Activated CD8-positive, alpha-beta memory T cell treated with anti-CD3 and anti-CD28 coated beads, Interleukin-2, amount 50 U/mL, for 4 hours (primary cell): ENCODE data around the gene CD274.
"Not testable (repeated sequence)": the region's sequence is repeated elsewhere in the genome, so short reads cannot be mapped to it uniquely, and the experiment has no call there.

Experiments
- DNase-seq: peaks from one replicate; pipeline ENCODE4 v3.0.0-alpha.2; 2020

CD274 gene

DNA sequence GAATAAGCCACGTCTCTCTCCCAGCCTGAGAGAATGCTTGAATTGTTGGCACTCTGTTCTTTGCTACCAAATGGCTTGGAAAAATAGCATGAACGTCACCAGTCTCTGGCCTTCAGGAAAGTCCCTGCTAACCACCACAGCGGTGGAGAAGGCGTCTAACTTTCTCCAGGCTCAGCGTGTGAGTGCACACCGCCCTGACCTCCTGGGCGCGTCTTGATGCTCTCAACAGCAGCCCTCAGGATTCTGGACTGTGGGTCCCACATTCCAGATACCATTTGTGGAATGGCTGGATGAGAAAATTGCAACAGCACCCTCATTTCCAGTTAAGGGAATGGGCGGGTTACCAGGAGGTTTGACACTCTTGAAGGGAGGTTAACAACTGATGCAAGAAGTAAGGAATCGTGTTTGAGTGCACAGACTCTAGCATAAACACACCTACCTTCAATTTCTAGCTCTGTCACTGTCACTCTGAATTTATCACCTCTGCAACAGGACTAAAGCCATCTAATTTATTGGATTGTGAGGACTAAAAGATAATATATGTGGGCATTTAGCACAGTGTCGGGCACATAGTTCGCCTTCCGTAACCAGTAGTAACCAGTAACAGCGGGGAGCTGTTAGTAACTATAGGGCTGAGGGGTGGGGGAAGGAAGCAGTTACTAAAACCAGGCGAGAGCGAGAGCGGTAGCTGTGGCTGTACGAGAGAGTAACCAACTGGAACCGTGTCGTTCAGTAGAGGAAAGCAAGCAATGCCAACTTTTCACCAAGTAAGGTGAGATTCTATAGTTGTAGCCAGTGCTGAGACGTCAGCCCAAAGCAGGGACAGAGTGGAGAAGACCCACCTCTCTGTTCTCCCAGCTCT is 11.8 kb upstream of the CD274 start:
- DNase-seq, result no peak

DNA sequence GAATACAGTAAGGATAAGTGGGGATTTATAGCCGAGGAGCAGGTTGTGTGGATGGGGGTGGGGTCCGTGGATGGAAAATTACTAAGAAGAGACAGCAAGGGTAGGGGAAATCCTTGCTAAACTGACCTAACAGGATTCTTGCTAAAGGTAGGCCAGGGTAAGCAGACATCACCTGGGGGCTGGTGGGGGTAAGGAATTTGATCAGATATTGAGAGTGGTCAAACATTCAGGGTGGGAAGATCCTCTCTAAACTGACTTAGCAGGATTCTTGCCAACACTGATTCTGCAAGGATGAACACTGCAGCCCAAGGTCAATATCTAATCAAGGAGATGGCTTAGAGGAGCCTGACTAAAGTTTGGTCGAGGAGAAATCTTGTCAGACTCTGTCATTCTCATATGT is 9.9 kb upstream of the CD274 start:
- no peak for DNase-seq

DNA sequence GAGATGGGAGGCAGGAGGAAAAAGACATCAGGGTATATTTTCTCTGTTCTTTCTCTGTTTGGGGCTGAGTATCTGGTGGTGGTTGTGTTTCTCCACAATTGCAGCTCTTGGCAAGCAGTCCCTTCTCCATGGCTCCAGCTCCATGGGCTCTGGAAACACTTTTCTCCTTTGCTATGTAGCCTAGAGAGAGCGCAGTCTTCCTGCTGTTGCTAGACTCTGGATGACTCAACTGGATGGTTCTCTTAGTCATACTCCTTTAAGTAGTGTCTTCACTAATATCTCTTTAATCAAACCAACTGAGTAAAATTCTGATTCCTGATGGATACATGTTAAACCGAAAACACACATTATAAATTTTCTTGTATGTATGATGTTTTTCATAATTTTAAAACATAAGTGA is 9.3 kb upstream of the CD274 start:
- no peak for DNase-seq

DNA sequence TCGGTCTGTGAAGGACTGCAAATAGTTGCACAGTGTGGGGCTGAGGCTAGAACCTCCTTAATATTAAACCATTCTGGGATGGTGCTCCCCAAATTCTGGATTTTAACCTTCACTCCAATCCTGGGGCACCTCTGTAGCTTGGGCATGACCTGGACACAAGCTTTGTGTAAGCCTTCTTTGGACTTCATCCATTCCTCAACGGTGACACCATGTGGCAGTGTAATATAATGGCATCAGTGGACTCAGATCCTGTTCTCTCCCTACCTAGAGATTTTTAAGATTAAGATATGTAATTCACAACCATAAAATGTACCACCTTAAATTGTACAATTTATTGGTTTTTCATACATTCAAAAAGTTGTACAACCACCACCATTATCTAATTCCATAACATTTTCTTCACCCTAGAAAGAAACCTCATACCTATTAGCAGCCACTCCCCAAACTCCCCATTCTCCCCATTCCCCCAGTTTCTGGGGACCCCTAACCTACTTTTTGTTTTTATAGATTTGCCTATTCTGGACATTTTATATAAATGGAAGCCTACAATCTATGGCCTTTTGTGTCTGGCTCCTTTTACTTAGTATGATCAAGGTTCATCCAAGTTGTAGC is 7.8 kb upstream of the CD274 start:
- DNase-seq, result no peak

DNA sequence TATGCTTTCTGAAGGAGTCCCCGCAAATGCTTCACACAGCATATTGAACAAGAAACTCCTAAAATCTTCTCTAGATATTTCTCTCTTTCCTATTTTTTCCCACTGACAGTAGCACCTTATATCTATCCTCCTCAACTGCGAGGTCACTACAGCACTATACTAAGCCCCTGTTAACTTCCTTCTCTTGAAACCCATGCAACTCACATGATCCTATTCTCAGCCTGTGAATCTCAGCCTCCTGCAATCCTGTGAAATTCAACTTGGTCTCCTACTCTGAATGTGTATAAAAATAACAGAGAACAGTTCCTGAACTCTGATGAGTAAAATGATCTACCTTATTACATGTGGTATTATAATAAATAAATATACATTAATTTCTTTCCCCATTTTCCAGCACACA is 6.5 kb upstream of the CD274 start:
- no peak for DNase-seq

DNA sequence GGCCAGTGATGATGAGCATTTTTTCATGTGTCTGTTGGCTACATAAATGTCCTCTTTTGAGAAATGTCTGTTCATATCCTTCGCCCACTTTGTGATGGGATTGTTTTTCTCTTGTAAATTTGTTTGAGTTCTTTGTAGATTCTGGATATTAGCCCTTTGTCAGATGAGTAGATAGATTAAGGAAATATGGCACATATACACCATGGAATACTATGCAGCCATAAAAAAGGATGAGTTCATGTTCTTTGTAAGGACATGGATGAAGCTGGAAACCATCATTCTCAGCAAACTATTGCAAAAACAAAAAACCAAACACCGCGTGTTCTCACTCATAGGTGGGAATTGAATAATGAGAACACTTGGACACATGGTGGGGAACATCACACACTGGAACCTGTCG is 5.2 kb upstream of the CD274 start:
- not testable (repeated sequence) for DNase-seq

DNA sequence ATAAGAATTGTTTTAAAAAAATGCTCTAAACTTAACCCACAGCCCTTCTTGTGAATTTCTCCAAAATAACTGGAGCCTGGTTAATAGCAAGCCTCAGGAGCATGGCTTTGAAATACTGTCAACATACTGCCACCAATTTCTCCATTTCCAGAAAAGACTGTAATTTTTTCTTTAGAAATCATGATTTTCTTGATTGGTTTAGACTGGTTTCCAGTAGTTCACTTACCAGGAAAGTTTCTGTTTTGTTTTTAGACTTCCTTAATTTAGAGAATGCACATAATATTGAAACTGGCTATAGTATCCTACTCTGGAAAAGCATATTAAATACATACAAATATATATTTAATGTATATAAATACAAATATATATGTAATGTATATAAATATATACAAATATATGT is 4.5 kb upstream of the CD274 start:
- no peak for DNase-seq

DNA sequence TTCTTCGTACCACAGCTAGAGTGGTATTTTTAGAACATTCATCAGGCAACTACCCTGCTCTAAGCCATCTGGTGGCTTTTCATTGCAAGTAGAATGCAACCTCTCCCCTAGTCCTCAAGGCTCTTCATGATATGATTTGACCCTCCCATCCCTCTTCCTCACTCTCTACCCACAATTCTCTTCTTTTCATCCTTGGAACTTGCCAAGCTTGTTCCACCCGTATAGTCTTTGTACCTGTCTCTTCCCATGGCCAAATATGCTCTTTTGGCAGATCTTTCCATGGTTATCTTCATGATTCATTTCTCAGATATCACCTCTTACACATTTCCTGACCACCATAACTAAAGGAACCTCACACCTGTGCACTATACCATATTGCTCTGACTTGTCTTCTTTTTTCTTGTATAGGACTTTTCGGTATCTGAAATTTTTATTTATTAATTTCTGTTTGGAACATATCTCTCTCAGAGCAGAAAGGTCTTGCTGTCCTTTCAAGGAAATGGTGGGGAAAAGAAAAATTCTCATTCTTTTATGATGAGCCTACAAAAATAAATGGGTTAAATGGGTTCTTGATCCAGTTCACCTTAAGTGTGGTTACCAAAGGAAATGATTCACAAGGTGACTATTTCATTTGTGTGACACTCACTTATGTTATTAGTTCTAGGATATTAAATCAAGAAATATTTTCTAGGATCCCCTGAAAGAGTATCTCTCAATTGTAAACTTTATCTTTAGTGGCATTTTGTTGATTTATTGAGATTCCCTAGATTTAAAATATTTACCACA is 3.7 kb upstream of the CD274 start:
- no peak for DNase-seq

DNA sequence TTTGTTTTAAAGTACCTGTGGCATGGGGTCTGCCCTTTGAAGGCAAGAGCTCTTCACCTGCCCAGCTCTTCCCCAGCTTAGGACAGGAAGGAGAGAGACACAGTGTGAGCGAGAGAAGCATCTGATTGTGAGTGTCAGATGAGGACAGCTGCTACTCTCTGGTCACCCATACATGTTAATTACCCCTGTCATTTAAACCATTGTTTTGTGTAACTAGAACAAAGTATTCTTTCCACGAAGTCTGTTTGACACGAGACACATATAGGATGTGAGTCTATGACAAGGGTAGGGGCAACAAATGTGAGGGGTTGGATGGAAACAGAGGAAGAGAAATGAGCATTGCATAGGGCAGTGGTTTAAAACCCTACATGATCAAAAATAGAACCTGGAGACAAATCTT is 3.0 kb upstream of the CD274 start:
- no peak for DNase-seq

DNA sequence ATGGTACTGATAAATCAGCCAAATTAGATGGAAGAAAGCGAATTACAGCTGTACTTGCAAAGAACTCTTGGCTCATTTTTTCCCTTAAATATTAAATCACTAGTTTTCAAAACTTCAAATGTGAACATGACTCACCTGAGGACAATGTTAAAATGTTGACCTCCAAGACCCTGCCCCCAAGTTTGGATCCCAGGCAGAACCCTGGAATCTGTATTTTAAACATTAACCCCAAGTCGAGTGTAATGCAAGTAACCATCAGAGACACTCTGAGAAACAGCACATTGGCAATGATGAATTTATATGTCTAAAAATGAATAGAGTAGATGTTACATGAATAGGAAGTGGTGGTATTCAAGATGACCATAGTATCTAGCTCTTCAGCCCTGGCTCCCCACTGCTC is 2.3 kb upstream of the CD274 start:
- no peak for DNase-seq

DNA sequence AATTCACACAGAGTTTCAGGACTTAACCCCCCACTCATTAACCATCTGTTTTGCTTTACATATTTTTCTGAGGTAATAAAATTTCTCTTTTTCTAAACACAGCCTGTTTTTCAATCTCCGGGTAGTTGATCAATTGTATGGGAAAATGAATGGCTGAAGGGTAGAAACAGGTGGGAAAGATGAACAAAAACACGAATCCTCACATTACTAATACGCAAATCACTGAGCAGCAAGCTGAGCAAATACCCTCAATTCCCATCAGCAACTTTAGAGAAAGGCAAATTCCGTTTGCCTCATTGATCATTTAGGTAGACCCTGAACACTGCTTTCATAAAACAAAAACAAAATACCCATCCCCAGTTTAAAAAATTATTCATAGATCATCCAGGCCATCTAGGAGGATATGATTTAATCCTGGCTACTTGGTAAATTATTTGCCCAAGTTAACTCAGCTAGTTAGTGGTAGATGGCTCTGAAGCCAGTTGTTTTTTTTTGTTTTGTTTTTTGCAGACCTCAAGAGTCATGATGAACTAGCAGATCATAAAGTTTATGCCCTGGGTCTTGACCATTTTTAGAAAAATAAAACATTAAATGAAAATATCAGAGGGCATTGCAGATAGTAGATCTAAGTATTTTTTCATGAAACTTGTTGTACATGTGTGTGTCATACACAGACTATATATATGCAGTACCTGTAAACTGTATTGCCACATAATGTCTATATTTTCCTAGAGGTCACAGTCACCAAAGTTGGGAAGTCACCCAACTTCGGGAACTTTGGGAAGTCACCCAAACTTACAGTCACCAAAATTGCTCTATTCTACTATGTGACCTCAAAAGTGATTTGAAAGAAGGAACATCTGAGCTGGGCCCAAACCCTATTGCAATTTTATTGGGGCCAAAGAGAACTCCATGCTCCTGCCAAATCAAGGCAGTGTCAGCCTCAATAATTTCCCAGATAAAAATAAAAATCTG is 1.6 kb upstream of the CD274 start:
- DNase-seq, result no peak

DNA sequence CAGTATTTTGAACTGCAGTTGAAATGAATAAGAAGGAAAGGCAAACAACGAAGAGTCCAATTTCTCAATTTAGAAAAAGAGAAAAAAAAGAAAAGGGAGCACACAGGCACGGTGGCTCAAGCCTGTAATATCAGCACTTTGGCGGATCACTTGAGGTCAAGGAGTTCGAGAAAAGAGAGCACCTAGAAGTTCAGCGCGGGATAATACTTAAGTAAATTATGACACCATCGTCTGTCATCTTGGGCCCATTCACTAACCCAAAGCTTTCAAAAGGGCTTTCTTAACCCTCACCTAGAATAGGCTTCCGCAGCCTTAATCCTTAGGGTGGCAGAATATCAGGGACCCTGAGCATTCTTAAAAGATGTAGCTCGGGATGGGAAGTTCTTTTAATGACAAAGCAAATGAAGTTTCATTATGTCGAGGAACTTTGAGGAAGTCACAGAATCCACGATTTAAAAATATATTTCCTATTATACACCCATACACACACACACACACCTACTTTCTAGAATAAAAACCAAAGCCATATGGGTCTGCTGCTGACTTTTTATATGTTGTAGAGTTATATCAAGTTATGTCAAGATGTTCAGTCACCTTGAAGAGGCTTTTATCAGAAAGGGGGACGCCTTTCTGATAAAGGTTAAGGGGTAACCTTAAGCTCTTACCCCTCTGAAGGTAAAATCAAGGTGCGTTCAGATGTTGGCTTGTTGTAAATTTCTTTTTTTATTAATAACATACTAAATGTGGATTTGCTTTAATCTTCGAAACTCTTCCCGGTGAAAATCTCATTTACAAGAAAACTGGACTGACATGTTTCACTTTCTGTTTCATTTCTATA is 602 bp upstream of the CD274 start:
- DNase-seq, result no peak

DNA sequence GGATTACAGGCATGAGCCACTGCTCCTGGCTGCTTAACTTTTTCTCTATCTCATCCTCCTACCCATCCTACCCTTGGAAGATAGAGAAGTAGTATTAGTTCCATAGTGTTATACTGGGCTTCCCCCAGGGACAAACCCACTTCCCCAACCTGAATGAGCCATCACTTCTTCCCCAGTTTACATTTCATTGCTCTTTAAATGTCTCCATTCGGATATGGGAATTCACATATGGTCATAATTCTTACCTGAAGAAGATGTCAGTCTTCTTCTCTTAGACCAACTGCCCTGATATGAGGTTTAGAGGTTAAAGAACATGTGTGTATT is 1.9 kb downstream of the CD274 start:
- no peak for DNase-seq

DNA sequence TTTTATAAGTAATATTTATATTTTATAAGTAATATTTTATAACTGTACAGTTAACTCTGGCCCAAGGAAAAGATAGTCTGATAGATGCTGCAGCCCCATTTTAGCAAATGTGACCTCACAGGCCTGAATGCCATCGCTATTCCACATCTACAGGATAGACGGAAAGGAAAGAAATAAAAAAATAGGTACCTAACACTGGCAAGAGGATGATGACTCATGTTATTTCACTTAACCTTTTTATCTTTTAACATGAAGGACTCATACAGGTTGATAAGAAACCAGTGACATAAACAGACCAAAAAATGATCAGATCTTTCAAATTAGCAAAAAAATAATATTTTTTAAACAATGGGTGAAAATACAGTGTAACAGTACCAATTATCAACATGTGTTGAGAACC is 2.7 kb downstream of the CD274 start:
- DNase-seq, result no peak

DNA sequence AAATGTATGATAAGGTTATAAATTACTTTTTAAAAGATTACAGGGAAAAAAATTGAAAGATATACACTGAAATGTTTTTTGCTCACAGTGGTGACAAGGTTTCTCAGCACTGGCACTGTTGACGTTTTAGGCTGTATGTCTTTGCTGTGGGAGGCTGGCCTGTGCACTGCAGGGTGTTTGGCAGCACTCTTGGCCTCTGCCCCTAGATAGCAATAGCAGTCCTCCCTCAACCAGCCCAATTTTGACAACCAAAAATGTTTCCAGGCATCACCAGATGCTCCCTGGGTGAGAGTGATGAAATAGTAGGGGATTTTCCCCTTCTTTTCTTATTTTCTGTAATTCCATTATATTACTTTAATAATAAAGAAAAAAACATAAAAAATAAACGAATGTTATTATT is 3.3 kb downstream of the CD274 start:
- DNase-seq, result no peak

DNA sequence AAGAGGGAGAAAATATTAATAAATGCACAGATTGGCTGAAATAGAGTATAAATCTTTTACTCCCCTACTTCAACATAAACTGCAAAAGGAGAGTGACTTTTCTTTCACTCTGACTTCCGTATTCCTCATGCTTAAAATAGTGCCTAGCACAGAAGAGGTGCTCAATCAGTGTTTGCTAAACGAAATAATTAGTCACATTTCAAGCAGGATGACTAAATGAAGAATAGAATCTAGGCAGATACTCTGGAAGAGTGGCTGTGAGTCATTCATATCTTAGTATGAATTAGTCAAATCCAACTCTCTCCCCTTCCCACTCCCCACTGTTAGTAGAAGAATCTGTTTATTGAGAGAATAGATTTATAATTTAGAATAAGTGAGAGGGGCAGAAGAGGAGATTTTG is 4.8 kb downstream of the CD274 start:
- no peak for DNase-seq

DNA sequence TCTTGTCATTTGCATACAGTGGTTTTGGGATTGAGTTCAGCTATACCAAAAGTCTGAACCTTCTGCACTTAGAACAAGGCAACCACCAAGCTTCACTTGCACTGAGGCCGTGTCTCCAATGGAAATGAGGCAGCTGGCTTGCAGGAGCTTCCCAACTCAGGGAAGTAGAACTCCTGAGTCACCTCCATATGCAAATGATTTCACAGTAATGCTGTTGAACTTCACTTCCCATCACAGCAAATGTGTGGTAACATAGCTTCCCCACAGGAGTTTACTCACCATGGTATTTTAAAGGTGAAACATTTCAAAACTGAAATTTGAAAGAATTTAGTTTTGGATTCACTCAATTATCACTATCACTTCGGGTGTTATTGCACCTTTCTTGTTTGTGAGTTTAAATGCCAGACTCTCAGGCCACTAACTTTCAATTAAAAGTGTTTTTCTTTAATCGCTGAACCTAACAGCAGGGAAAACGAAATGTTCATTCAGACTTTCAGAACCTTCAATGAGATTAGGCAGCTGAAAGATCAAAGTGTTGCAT is 9.0 kb downstream of the CD274 start:
- no peak for DNase-seq

DNA sequence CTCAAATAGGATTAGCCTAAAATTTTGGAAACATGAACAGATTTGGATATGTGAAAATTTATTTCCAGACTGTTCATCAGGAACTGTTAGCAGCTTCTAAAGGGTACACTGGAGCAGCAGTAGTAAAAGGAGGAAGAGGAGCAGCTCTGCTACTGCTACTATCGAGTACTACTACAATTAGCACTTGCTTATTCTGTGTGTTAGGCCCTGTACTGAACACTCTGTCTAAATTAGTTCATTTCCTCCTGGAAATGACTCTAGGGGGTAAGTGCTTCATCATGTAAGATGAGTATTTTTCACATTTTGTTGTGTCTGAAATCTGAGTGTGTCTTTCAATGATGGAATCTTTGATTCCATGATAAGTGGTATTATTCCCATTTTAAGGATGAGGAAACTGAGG is 9.8 kb downstream of the CD274 start:
- DNase-seq, result no peak

DNA sequence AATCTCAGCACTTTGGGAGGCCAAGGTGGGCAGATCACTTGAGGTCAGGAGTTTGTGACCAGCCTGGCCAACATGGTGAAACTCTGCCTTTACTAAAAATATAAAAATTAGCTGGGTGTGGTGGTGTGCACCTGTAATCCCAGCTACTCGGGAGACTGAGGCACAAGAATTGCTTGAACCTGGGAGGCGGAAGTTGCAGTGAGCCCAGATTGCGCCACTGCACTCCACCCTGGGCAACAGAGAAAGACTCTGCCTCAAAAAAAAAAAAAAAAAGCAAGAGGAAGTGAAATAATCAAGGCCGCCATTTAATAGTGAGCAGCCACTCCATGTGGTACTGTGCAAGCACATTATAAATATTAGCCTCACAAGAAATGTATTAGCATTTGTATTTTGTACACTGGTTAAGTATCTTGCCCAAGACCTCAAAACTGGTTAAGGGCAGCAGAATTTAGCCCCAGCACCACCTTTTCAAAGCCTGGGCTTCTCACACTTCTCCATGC is 14.5 kb downstream of the CD274 start:
- not testable (repeated sequence) for DNase-seq

DNA sequence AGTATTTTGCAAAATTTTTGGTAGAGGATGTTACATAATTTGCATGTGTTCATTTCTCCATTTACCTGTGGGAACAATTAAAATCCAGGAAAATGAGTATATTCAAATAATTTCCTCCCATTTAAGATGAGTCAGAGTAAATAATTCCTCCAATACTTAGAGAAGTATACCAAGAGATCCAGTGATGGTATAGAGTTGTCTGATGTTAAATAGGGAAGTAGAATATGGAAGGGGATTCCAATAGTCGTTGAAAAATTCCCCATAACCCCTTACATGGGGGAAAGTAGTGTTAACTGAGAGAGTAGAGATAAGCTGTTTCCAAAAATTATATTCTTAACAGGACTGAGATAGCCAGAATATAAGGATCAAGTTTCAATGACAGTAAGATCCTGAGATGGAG is 15.7 kb downstream of the CD274 start:
- no peak for DNase-seq

DNA sequence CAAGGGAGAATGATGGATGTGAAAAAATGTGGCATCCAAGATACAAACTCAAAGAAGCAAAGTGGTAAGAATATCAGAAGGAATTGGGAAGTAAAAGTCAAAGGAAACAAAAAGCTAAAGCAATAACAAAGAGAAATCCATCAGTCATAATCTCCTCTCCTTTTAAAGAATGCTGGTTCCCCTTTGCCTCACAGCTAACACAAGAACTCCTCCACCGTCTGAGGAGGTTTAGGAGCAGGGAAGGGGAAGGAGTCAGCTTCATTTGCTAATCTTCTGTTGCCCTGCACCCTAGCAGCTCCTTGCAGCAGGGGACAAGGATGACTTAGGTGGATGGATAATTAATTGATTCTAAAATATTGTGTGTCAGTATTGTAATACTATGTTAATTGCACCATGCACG is 16.4 kb downstream of the CD274 start:
- DNase-seq, result no peak

DNA sequence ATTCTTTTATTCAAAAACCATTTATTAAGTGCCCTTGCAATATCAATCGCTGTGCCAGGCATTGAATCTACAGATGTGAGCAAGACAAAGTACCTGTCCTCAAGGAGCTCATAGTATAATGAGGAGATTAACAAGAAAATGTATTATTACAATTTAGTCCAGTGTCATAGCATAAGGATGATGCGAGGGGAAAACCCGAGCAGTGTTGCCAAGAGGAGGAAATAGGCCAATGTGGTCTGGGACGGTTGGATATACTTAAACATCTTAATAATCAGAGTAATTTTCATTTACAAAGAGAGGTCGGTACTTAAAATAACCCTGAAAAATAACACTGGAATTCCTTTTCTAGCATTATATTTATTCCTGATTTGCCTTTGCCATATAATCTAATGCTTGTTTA is 18.5 kb downstream of the CD274 start:
- no peak for DNase-seq
